ENCODE results near the gene INKA1.

INKA1 gene

GRCh38 chr3:49845694-49846093 lies 42.6 kb downstream of the INKA1 start:
- DNase-seq (ENCODE audit: low read depth) = no peak
- H3K4me3 ChIP-seq (ENCODE audit: control insufficient read depth, low read depth, low read length) = no peak overlapping the region
- no peak for TF ChIP-seq CTCF (IDR thresholded peaks at IDR 0.05; ENCODE audit: control insufficient read depth, insufficient read depth, low read depth, low read length, missing control alignments)

Data from AG09309 (cell line).